A549 (cell line): ENCODE data around the gene TMCC3. TPM values are rescaled to one million over a fixed set of nuclear protein-coding genes. Genes with fewer than 3 reads are reported as not detected.
A peak's percentile ranks its signal among the peaks of the same experiment; 100 is the strongest.
"Not testable (repeated sequence)": the region's sequence is repeated elsewhere in the genome, so short reads cannot be mapped to it uniquely, and the experiment has no call there.

Experiments used
- ATAC-seq, 2 experiments: fragments of 200-7000 bp in 1 of 2; fragments of >200 bp in 1 of 2; cut with Nextera tagmentation in 1 of 2; cut with Tn5 transposase in 1 of 2; 3 replicates each; pipeline versions ENCODE4 v1.8.0 to v1.9.1; 2018 to 2020; ENCODE audit warnings: mild to moderate bottlenecking in 1 of 2, moderate library complexity in 1 of 2
- CTCF ChIA-PET: fragments of 300-600 bp; sonication (Branson Sonifier 250); formaldehyde crosslinking; extraction: SDS; loops from one replicate; lab custom pipeline; 2021; ENCODE audit warnings: antibody characterized with exemption, inconsistent platforms; lab: Yijun Ruan, JAX
- POLR2A ChIA-PET: fragments of 350-600 bp; formaldehyde crosslinking; extraction: SDS; loops from one replicate; lab custom pipeline; 2021; ENCODE audit warnings: antibody characterized with exemption, inconsistent platforms; lab: Yijun Ruan, JAX
- DNase-seq, 2 experiments: peaks; one replicate each; pipeline versions ENCODE4 v3.0.0 to v3.0.0-alpha.2; 2011 to 2016; ENCODE audit warnings: low read depth in 1 of 2, low spot score in 1 of 2
- FAIRE-seq: peaks from 2 replicates; lab custom pipeline; 2011; peaks lifted over from hg19 to GRCh38; lab: Jason Lieb, UNC
- H3K27ac ChIP-seq, 2 experiments: fragments of >200 bp; sonication (Bioruptor Twin); formaldehyde crosslinking; 3 replicates each; pipeline ENCODE4 v1.5.1; 2016 to 2017
- H3K4me1 ChIP-seq: fragments of >200 bp; sonication (Bioruptor Twin); formaldehyde crosslinking; 3 replicates; pipeline ENCODE4 v1.6.1; 2016
- H3K4me2 ChIP-seq: fragments of >200 bp; sonication (Bioruptor Twin); formaldehyde crosslinking; 3 replicates; pipeline ENCODE4 v1.6.1; 2016
- H3K4me3 ChIP-seq: fragments of >200 bp; sonication (Bioruptor Twin); formaldehyde crosslinking; 3 replicates; pipeline ENCODE4 v1.5.1; 2016
- H3K9me3 ChIP-seq: fragments of >200 bp; sonication (Bioruptor Twin); formaldehyde crosslinking; 3 replicates; pipeline ENCODE4 v1.6.1; 2016
- CBX2 ChIP-seq: fragments of 200-600 bp; sonication (generic); IDR thresholded peaks from 2 replicates; pipeline ENCODE4 v1.6.1; 2016; ENCODE audit warnings: low read depth, mild to moderate bottlenecking, borderline replicate concordance
- CEBPB ChIP-seq, 2 experiments: fragments of >200 bp in 1 of 2; sonication (Bioruptor Twin) in 1 of 2; formaldehyde crosslinking in 1 of 2; IDR thresholded peaks; 2 replicates each; pipeline ENCODE4 v1.6.1; 2012 to 2016
- EHMT2 ChIP-seq: fragments of 200-600 bp; sonication (generic); IDR thresholded peaks from 2 replicates; pipeline ENCODE4 v1.6.1; 2016; ENCODE audit warnings: antibody characterized with exemption, low read depth, mild to moderate bottlenecking, moderate library complexity
- ELK1 ChIP-seq: fragments of 150-350 bp; IDR thresholded peaks from 2 replicates; pipeline ENCODE4 v1.6.1; 2014; ENCODE audit warnings: low read depth, mild to moderate bottlenecking, low read length
- ESRRA ChIP-seq: fragments of 150-350 bp; IDR thresholded peaks from 2 replicates; pipeline ENCODE4 v1.6.1; 2014; ENCODE audit warnings: mild to moderate bottlenecking, low read length, borderline replicate concordance
- FOSB ChIP-seq: fragments of 250-450 bp; sonication (Bioruptor Pico); IDR thresholded peaks from 2 replicates; pipeline ENCODE4 v1.5.0; 2020; ENCODE audit warnings: mild to moderate bottlenecking, moderate library complexity
- HDAC2 ChIP-seq: fragments of 200-600 bp; sonication (generic); IDR thresholded peaks from 2 replicates; pipeline ENCODE4 v1.6.1; 2016
- HEYL ChIP-seq: fragments of 250-450 bp; sonication (Bioruptor Pico); IDR thresholded peaks from 2 replicates; pipeline ENCODE4 v1.8.0; 2021; ENCODE audit warnings: mild to moderate bottlenecking, moderate library complexity
- MAFK ChIP-seq: fragments of 450-650 bp; IDR thresholded peaks from 2 replicates; pipeline ENCODE4 v1.6.1; 2014; ENCODE audit not compliant: partially characterized antibody
- MAZ ChIP-seq: fragments of 150-350 bp; IDR thresholded peaks from 2 replicates; pipeline ENCODE4 v1.6.1; 2014; ENCODE audit warnings: antibody characterized with exemption, low read depth, low read length, borderline replicate concordance
- NPAS2 ChIP-seq: fragments of 250-450 bp; sonication (Bioruptor Pico); IDR thresholded peaks from 2 replicates; pipeline ENCODE4 v1.8.0; 2022; ENCODE audit warnings: mild to moderate bottlenecking, moderate library complexity, borderline replicate concordance
- PHF8 ChIP-seq: fragments of 200-600 bp; sonication (generic); IDR thresholded peaks from 2 replicates; pipeline ENCODE4 v1.6.1; 2016; ENCODE audit warnings: low read depth, mild to moderate bottlenecking, antibody characterized with exemption, moderate library complexity, borderline replicate concordance
- RCOR1 ChIP-seq: fragments of 150-350 bp; IDR thresholded peaks from 2 replicates; pipeline ENCODE4 v1.6.1; 2014; ENCODE audit warnings: antibody characterized with exemption, low read length, low read depth
- RNF2 ChIP-seq: fragments of 200-600 bp; sonication (generic); IDR thresholded peaks from 2 replicates; pipeline ENCODE4 v1.6.1; 2016; ENCODE audit warnings: low read depth, mild to moderate bottlenecking, antibody characterized with exemption, moderate library complexity, borderline replicate concordance
- SMC3 ChIP-seq: fragments of >200 bp; sonication (Bioruptor Twin); formaldehyde crosslinking; IDR thresholded peaks from 3 replicates; pipeline ENCODE4 v1.6.1; 2018; ENCODE audit warnings: inconsistent platforms
- TFCP2L1 ChIP-seq: fragments of 250-450 bp; sonication (Bioruptor Pico); IDR thresholded peaks from 2 replicates; pipeline ENCODE4 v1.5.0; 2021; ENCODE audit warnings: mild to moderate bottlenecking
- TP53 ChIP-seq: fragments of 250-450 bp; sonication (Bioruptor Pico); IDR thresholded peaks from 2 replicates; pipeline ENCODE4 v1.5.0; 2021; ENCODE audit warnings: mild to moderate bottlenecking, moderate library complexity
- USF2 ChIP-seq: fragments of 450-650 bp; IDR thresholded peaks from 2 replicates; pipeline ENCODE4 v1.6.1; 2014; ENCODE audit warnings: antibody characterized with exemption
- ZNF302 ChIP-seq: fragments of 250-450 bp; sonication (Bioruptor Pico); IDR thresholded peaks from 2 replicates; pipeline ENCODE4 v1.9.0; 2021; ENCODE audit warnings: inconsistent platforms, mild to moderate bottlenecking, moderate library complexity
- WGBS: methylation state at CpG from one replicate; pipeline ENCODE4 v1.1.6; 2017; ENCODE audit errors: missing lambda C conversion rate; 5-methylcytosine and 5-hydroxymethylcytosine counted together
- polyA plus RNA-seq, 4 experiments: library from polyadenylated mRNA; depleted of rRNA in 3 of 4; stranded (reverse); fragments of >200 nt; fragmentation: RNase III in 1 of 4; extraction: RNeasy Plus Mini Kit Qiagen cat#74134 plus additional on column Dnase treatment in 1 of 4; gene quantifications; 2 replicates in 3 of 4; 3 replicates in 1 of 4; pipeline ENCODE4 v1.2.3, GENCODE V29; 2011 to 2017
- TF ChIP-seq, protein P1 (sequence below): fragments of 250-450 bp; sonication (Bioruptor Pico); IDR thresholded peaks from 2 replicates; pipeline ENCODE4 v1.5.0; 2021; ENCODE audit warnings: mild to moderate bottlenecking, moderate library complexity, borderline replicate concordance

The TMCC3 gene
- polyA plus RNA-seq, 2 of the 4 experiments (the other 2 are of a cell fraction), result 0.50 to 0.62 TPM

GRCh38 chr12:94694732-94695131, 44.4 kb upstream of the TMCC3 start (continued):
- TF ChIP-seq TFCP2L1 (no peak), ZNF302 (no peak)

GRCh38 chr12:94692826-94693225, 42.5 kb upstream of the TMCC3 start:
- DNase-seq, H3K9me3 ChIP-seq, H3K27ac ChIP-seq, FAIRE-seq, CTCF ChIA-PET, ATAC-seq, POLR2A ChIA-PET, H3K4me3 ChIP-seq, H3K4me2 ChIP-seq: not testable (repeated sequence)
- WGBS, result 72% methylated on average over 7 of the region's 7 CpGs
- peaks cover 20% of the 10 kb centered on the region; the same call in 2 of the 3 replicates for H3K4me1 ChIP-seq

DNA sequence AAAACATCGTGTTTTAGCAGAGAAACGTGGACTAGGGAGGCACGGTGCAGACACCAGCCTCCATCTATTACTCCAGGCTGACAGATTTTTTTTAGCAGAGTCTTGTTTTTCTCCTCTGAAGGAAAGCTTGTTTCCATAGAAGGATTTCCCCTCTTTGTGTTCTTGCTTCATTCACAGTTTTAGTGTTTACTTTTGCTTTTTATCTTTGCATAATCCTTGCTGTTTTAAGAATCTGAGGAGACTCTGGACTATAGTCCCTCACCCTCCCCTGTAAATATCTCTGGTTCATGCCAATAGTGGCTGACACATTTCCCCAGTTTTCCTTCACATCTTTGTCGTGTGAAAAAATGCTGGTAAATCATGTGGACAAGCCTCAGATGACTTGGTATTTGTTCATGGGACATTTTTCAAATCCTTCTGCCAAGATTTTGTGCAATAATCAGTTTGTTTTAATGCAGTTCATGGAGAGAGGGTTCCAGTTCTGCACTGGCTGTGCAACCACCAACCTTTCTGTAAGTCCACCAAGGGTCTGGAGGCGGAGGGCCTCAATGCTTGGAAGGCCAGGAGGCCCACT, 39.9 kb upstream of the TMCC3 start:
- no peak for DNase-seq
- CTCF ChIA-PET, result interaction anchor here (0.7 kb wide), 1 partner anchor 86 kb away, joined by 3 read pairs; no protein-coding TSS in a partner anchor
- no peak overlapping the region for H3K4me3 ChIP-seq
- no peak for TF ChIP-seq MAFK
- TF ChIP-seq CBX2, result no peak
- no peak for TF ChIP-seq PHF8
- TF ChIP-seq RNF2, result no peak
- TF ChIP-seq CEBPB (IDR thresholded peaks at IDR 0.05), result no peak
- no peak for TF ChIP-seq ELK1
- no peak for TF ChIP-seq FOSB
- no peak for TF ChIP-seq TP53 (CRISPR knock-in tag)
- no peak for TF ChIP-seq MAZ
- no peak for TF ChIP-seq USF2
- no peak for TF ChIP-seq RCOR1
- no peak for TF ChIP-seq EHMT2
- TF ChIP-seq HEYL (CRISPR knock-in tag), result no peak
- no peak for TF ChIP-seq NPAS2 (CRISPR knock-in tag)
- TF ChIP-seq HDAC2, result no peak
- TF ChIP-seq, protein P1, sequence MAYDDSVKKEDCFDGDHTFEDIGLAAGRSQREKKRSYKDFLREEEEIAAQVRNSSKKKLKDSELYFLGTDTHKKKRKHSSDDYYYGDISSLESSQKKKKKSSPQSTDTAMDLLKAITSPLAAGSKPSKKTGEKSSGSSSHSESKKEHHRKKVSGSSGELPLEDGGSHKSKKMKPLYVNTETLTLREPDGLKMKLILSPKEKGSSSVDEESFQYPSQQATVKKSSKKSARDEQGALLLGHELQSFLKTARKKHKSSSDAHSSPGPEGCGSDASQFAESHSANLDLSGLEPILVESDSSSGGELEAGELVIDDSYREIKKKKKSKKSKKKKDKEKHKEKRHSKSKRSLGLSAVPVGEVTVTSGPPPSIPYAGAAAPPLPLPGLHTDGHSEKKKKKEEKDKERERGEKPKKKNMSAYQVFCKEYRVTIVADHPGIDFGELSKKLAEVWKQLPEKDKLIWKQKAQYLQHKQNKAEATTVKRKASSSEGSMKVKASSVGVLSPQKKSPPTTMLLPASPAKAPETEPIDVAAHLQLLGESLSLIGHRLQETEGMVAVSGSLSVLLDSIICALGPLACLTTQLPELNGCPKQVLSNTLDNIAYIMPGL, result no peak
- no peak for TF ChIP-seq SMC3
- TF ChIP-seq ESRRA, result no peak
- 0 out of 6 replicates have a peak overlapping the region, but pooled peaks of 1 of the 2 experiments have one; percentile 20 for H3K27ac ChIP-seq
- FAIRE-seq, result no peak
- no peaks in the 10 kb centered on the region for H3K9me3 ChIP-seq
- no peak; a peak in 2 of 6 replicates for ATAC-seq
- POLR2A ChIA-PET, result no interaction called here
- WGBS, result 44% methylated on average over 5 of the region's 5 CpGs
- H3K4me2 ChIP-seq, result peak overlapping the region; percentile 37; the same call in 2 of the 3 replicates
- peaks cover 28% of the 10 kb centered on the region; the same call in 2 of the 3 replicates for H3K4me1 ChIP-seq
